Activated B cell treated with CpG ODN at 0.5 μM for 24 hours (primary cell): Measurements from ENCODE around the gene PHF21A. TPM values are rescaled to one million over a fixed set of nuclear protein-coding genes. Genes with fewer than 3 reads are reported as not detected.

Experiments
- ATAC-seq: fragments of 200-7000 bp; cut with Tn5 transposase; one replicate; pipeline ENCODE4 v1.10.0; 2021; ENCODE audit warnings: low read depth, mild to moderate bottlenecking, moderate library complexity
- CTCF ChIA-PET: fragments of 350-600 bp; sonication (Branson Sonifier 250); formaldehyde crosslinking; loops from one replicate; lab custom pipeline; 2021; ENCODE audit warnings: antibody characterized with exemption; lab: Charles Lee
- POLR2A ChIA-PET: fragments of 350-600 bp; sonication (Branson Sonifier 250); formaldehyde crosslinking; loops from one replicate; lab custom pipeline; 2021; ENCODE audit warnings: antibody characterized with exemption; lab: Charles Lee
- DNase-seq: peaks from one replicate; pipeline ENCODE4 v3.0.0; 2022
- H3K27ac Mint-ChIP-seq: one replicate; pipeline ENCODE4 v1.8.0; 2020; ENCODE audit warnings: mixed read lengths
- H3K27me3 Mint-ChIP-seq: one replicate; pipeline ENCODE4 v1.8.0; 2021; ENCODE audit warnings: mixed read lengths
- H3K36me3 Mint-ChIP-seq: one replicate; pipeline ENCODE4 v1.8.0; 2021; ENCODE audit warnings: low read depth, mixed read lengths
- H3K4me1 Mint-ChIP-seq: one replicate; pipeline ENCODE4 v1.8.0; 2021; ENCODE audit warnings: mixed read lengths
- H3K4me3 Mint-ChIP-seq: one replicate; pipeline ENCODE4 v1.8.0; 2020; ENCODE audit warnings: mild to moderate bottlenecking, mixed read lengths
- H3K9me3 Mint-ChIP-seq: one replicate; pipeline ENCODE4 v1.8.0; 2020; ENCODE audit warnings: mixed read lengths
- intact Hi-C: fragments of 100-400 bp; cut with micrococcal nuclease; formaldehyde crosslinking; loops from one replicate; pipeline ENCODE4 v1.15.1; 2024
- total RNA-seq: library from RNA; stranded (reverse); gene quantifications from 2 replicates; pipeline ENCODE4 v1.2.3, GENCODE V29; 2022
- TF ChIP-seq, protein P1 (sequence below): fragments of 200-600 bp; IDR thresholded peaks from one replicate; pipeline ENCODE4 v1.8.0; 2022; ENCODE audit warnings: antibody characterized with exemption, mild to moderate bottlenecking

The PHF21A gene
- total RNA-seq, 1 donor from 2014 or later = 71.0 TPM

DNA sequence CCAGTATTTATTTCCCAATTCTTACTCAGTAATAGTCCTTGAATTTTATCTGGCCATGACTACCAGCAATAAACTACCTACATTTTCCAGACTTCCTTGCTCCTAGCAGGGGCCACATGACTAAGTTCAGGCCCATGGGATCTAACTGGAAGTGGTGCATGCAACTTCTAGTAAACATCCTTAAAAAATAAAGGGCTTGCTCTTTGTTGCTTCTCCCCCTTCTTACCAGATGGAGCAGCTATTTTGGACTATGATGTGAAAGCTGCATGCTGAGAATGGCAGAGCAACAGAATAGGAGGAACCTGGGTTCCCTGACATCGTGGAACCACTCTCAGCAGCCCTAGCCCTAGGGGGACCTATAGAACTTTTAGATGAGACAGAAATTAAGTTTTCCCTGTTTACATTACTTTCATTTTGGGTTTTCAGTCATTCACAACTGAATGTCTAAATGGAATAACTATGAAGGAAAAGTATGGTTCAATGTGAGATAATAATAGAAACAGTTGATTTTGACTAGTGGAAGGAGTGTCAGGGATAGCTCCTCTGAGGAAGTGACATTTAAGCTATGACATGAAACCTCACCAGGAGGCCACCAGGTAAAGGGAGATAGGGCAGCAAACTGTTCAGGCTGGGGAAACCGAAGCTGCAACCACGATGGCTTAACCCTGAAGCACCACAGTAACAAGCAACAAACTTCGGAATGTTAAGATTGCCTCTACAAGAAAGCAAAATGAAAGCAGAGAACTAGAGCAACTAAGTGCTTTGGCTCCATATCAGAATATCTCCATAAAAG is 48.9 kb downstream of the PHF21A start:
- Mint-ChIP-seq H3K4me1 (no peaks in the 10 kb centered on the region), H3K27ac (no peak overlapping the region), H3K4me3 (no peak overlapping the region), H3K27me3 (no peaks in the 10 kb centered on the region), H3K36me3 (peaks cover 70% of the 10 kb centered on the region), H3K9me3 (no peaks in the 10 kb centered on the region)
- POLR2A ChIA-PET = no interaction called here
- no peak for ATAC-seq
- CTCF ChIA-PET = interaction anchor here (1.0 kb wide), 1 partner anchor 94 kb away, joined by 3 read pairs; no protein-coding TSS in a partner anchor
- TF ChIP-seq, protein P1, sequence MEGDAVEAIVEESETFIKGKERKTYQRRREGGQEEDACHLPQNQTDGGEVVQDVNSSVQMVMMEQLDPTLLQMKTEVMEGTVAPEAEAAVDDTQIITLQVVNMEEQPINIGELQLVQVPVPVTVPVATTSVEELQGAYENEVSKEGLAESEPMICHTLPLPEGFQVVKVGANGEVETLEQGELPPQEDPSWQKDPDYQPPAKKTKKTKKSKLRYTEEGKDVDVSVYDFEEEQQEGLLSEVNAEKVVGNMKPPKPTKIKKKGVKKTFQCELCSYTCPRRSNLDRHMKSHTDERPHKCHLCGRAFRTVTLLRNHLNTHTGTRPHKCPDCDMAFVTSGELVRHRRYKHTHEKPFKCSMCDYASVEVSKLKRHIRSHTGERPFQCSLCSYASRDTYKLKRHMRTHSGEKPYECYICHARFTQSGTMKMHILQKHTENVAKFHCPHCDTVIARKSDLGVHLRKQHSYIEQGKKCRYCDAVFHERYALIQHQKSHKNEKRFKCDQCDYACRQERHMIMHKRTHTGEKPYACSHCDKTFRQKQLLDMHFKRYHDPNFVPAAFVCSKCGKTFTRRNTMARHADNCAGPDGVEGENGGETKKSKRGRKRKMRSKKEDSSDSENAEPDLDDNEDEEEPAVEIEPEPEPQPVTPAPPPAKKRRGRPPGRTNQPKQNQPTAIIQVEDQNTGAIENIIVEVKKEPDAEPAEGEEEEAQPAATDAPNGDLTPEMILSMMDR = no peak
- no peak for DNase-seq
- intact Hi-C loops = no loop called here

DNA sequence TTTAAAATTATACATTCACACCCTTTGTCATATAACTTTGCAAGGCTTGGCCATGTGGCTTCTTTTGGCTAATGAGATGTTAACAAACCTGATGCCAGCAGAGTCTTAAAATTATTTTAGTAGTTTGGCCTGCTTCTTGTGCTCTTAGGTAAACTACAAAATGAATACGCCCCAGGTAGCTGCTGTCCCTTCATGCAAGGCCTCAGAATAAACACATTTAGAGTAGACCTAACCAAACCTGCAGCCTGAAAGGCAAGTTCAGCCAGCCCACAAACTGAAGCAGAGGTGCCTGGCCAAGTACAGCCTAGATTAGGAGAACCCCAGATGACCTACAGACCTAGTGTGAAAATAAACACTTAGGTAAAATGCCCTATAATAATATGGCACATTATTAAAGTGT is 50.2 kb downstream of the PHF21A start:
- Mint-ChIP-seq H3K9me3 (no peaks in the 10 kb centered on the region), H3K27ac (no peak overlapping the region), H3K36me3 (peaks cover 66% of the 10 kb centered on the region), H3K4me3 (no peak overlapping the region), H3K4me1 (no peaks in the 10 kb centered on the region), H3K27me3 (no peaks in the 10 kb centered on the region)
- DNase-seq = no peak
- intact Hi-C loops = no loop called here
- TF ChIP-seq, protein P1 = no peak
- POLR2A ChIA-PET = no interaction called here
- CTCF ChIA-PET = no interaction called here
- no peak for ATAC-seq

DNA sequence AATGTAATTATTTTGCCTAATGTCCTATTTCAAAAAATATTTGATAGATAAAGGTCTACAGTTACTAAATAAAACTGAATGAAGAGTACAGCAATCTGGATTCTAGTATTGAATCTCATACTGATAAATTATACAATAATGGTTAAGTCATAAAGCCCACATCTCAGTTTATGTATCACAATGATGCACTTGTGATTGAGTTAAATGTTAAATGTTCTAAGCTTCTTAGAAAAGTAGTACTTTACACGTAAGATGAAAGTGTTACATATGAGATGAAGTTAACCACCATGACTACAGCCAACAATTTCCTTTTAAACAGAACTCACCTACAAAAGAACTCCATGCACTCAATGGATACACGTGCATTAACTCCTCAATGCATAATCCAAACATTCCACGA is 51.7 kb downstream of the PHF21A start:
- TF ChIP-seq, protein P1 = no peak
- ChIA-PET POLR2A (no interaction called here), CTCF (interaction anchor here (0.7 kb wide), 1 partner anchor 107 kb away, joined by 3 read pairs; no protein-coding TSS in a partner anchor)
- Mint-ChIP-seq H3K9me3 (no peaks in the 10 kb centered on the region), H3K27ac (no peak overlapping the region), H3K4me3 (no peak overlapping the region), H3K27me3 (no peaks in the 10 kb centered on the region), H3K36me3 (peaks cover 64% of the 10 kb centered on the region), H3K4me1 (no peaks in the 10 kb centered on the region)
- intact Hi-C loops = no loop called here
- DNase-seq (no peak), ATAC-seq (no peak)

DNA sequence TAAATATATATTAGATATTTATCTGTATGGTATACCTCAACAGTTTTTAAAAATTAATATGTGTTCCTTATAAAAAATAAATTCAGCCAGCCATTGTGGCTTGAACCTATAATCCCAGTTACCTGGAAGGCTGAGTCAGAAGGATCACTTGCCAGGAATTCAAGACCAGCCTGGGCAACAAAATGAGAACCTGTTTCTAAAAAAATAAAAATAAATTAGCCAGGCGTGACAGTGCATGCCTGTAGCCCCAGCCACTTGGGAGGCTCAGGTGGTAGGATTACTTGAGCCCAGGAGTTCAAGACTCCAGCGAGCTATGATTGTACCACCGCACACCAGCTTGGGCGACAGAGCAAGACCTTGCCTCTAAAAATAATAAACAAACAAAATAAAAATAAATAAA is 54.9 kb downstream of the PHF21A start:
- TF ChIP-seq, protein P1 = no peak
- H3K27me3 Mint-ChIP-seq = no peaks in the 10 kb centered on the region
- CTCF ChIA-PET = no interaction called here
- no peak overlapping the region for H3K4me3 Mint-ChIP-seq
- no peaks in the 10 kb centered on the region for H3K9me3 Mint-ChIP-seq
- H3K36me3 Mint-ChIP-seq = peaks cover 58% of the 10 kb centered on the region
- POLR2A ChIA-PET = no interaction called here
- H3K4me1 Mint-ChIP-seq = no peaks in the 10 kb centered on the region
- DNase-seq (no peak), ATAC-seq (no peak)
- H3K27ac Mint-ChIP-seq = no peak overlapping the region
- intact Hi-C loops = no loop called here

DNA sequence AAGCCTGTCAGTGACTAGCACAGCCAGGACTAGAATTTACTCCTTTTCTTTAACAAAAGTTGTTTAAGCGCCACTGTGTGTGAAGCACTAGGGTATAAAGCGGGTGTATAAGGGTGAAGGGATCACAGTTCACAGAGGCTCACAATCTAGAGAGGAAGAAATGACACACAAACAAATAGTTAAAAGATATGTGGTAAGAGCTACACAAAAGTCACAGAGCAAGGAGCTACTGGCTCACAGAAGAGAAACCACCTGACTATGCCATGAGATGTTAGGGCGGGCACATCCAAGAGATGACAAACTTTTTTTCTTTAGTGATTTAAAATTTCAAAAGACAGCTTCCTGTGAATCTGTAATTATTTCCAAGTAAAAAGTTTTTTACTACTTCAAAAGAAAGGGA is 55.6 kb downstream of the PHF21A start:
- ChIA-PET POLR2A (interaction anchor here (0.6 kb wide), 1 partner anchor 54 kb away, joined by 4 read pairs; no protein-coding TSS in a partner anchor), CTCF (no interaction called here)
- ATAC-seq = no peak
- TF ChIP-seq, protein P1 = no peak
- peaks cover 58% of the 10 kb centered on the region for H3K36me3 Mint-ChIP-seq
- no peak overlapping the region for H3K27ac Mint-ChIP-seq
- intact Hi-C loops = no loop called here
- no peak for DNase-seq
- no peaks in the 10 kb centered on the region for H3K9me3 Mint-ChIP-seq
- no peaks in the 10 kb centered on the region for H3K27me3 Mint-ChIP-seq
- H3K4me1 Mint-ChIP-seq = no peaks in the 10 kb centered on the region
- no peak overlapping the region for H3K4me3 Mint-ChIP-seq
